GM12891 (cell line): Measurements from ENCODE around the gene RCBTB1.

Source experiments
- PAX5 ChIP-seq: IDR thresholded peaks from 2 replicates; pipeline ENCODE4 v1.6.1; 2011; ENCODE audit warnings: low read length, moderate library complexity, mild to moderate bottlenecking; ENCODE audit not compliant: insufficient read depth, severe bottlenecking
- POLR2A ChIP-seq: IDR thresholded peaks from 2 replicates; pipeline ENCODE4 v1.6.1; 2011; ENCODE audit warnings: low read depth, low read length, control low read depth
- POLR2AphosphoS5 ChIP-seq: IDR thresholded peaks from 2 replicates; pipeline ENCODE4 v1.6.1; 2011; ENCODE audit warnings: low read depth, low read length, control low read depth
- POU2F2 ChIP-seq: IDR thresholded peaks from 2 replicates; pipeline ENCODE4 v1.6.1; 2011; ENCODE audit warnings: low read depth, mild to moderate bottlenecking, control low read depth, low read length, moderate library complexity
- SPI1 ChIP-seq: IDR thresholded peaks from 2 replicates; pipeline ENCODE4 v1.6.1; 2011; ENCODE audit warnings: low read depth, low read length, control low read depth
- TAF1 ChIP-seq: IDR thresholded peaks from 2 replicates; pipeline ENCODE4 v1.6.1; 2011; ENCODE audit warnings: low read depth, low read length, control low read depth

DNA sequence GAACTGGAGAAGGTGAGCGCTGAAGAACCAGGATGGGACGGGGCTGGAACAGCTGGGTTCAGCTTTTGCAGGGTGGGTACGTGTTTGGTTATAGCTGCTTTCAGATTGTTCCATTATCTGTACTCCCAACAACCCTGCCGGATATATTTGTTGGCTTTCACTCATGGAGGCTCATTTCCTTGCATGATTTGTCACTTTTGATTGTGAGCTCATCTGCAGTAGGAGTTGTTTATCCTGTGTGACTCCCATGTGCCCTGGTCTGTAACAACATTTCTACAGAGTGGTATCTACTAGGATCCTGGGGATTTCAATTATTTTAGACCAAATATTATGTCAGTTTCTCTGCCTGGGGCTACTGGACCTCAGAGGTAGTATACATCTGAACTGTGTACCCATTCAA lies 48.4 kb upstream of the RCBTB1 start:
- TF ChIP-seq POLR2AphosphoS5 (no peak), POLR2A (no peak), SPI1 (no peak), TAF1 (no peak), POU2F2 (no peak), PAX5 (no peak)
